Gastrocnemius medialis (tissue), 4 donors: Measurements from ENCODE around the gene KDM4E.

Experiments used
- POLR2A ChIP-seq, 2 donors: fragments of 450-650 bp; IDR thresholded peaks; one replicate each; pipeline ENCODE4 v1.6.1; 2017; ENCODE audit warnings: antibody characterized with exemption in 2 of 2, mild to moderate bottlenecking in 2 of 2, moderate library complexity in 2 of 2
- TF ChIP-seq, protein P1 (sequence below), 5 experiments: fragments of 450-650 bp in 3 of 5; fragments of 200-600 bp in 2 of 5; sonication (generic) in 2 of 5; IDR thresholded peaks in 4 of 5; conservative IDR thresholded peaks in 1 of 5; 1 replicate in 4 of 5; 2 replicates in 1 of 5; pipeline ENCODE4 v1.5.1; 2016 to 2019; ENCODE audit warnings: antibody characterized with exemption in 5 of 5, mild to moderate bottlenecking in 3 of 5, moderate library complexity in 3 of 5

GRCh38 chr11:95033051-95033450, 8.0 kb downstream of the KDM4E start:
- TF ChIP-seq, protein P1, sequence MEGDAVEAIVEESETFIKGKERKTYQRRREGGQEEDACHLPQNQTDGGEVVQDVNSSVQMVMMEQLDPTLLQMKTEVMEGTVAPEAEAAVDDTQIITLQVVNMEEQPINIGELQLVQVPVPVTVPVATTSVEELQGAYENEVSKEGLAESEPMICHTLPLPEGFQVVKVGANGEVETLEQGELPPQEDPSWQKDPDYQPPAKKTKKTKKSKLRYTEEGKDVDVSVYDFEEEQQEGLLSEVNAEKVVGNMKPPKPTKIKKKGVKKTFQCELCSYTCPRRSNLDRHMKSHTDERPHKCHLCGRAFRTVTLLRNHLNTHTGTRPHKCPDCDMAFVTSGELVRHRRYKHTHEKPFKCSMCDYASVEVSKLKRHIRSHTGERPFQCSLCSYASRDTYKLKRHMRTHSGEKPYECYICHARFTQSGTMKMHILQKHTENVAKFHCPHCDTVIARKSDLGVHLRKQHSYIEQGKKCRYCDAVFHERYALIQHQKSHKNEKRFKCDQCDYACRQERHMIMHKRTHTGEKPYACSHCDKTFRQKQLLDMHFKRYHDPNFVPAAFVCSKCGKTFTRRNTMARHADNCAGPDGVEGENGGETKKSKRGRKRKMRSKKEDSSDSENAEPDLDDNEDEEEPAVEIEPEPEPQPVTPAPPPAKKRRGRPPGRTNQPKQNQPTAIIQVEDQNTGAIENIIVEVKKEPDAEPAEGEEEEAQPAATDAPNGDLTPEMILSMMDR (IDR thresholded peaks at IDR 0.05 in 4 of 5, conservative IDR thresholded peaks at IDR 0.05 in 1 of 5) = no peak
- no peak for TF ChIP-seq POLR2A (IDR thresholded peaks at IDR 0.05)
